HS-27A (cell line): ENCODE results near the gene SYNGR2.
"Not testable (repeated sequence)": the region's sequence is repeated elsewhere in the genome, so short reads cannot be mapped to it uniquely, and the experiment has no call there.

Experiments used
- DNase-seq: peaks from one replicate; pipeline ENCODE4 v3.0.0-alpha.2; 2012; ENCODE audit warnings: low read depth, missing footprints

Gene SYNGR2

DNA sequence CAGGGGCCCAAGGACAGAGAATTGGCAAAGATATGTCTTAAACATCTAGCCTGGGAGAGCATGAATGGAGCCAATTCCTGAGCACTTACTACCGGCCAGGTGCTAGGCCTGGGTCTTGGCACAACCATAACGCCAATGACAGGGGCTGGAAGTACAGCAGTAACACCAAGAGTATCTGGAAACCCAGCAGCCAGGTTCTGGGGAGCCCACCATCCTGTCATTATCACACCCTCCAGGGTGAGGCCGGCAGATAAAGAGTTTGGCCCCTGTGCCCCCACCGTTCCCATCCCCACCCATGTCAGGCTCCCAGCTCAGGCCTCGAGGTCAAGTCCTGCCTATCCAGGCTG, 38.3 kb upstream of the SYNGR2 start:
- DNase-seq = no peak

DNA sequence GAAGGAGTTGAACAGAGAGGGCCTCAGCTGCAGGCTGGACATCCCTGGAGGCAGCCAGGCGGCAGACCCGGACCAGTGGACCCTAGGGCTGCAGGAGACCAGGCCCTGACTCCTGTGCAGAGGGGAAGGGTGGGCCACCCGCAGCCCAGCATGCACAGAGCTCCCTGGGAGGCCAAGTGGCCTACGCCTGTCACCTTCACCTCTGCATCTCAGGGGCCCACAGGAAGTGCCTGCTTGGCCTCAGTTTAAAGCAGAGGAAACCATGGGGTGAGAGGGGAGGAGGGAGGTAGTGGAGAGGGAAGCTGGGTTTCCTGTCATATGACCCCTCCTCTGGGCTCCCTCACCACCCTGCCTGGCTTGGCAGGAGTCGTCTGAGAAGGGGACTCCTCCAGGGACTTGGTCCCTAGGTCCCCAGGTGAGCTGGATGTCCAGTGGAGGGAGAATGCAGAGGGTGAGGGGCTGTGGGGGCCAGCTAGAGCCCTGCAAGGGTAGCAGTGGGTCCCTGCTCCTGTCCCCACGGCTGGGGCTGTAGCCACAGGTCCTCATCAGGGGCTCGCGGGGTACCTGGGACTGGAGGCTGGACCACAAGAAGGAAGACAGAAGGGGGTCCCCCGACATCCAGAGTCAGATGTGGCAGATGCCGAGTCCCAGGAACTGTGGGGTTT, 37.8 kb upstream of the SYNGR2 start, which contains the start of gene TMC8:
Gene TMC8 (plus strand): TSS at position 335 of the 665 bp plus-strand sequence. CDS start 818 bp downstream, outside the sequence.
- DNase-seq = no peak

DNA sequence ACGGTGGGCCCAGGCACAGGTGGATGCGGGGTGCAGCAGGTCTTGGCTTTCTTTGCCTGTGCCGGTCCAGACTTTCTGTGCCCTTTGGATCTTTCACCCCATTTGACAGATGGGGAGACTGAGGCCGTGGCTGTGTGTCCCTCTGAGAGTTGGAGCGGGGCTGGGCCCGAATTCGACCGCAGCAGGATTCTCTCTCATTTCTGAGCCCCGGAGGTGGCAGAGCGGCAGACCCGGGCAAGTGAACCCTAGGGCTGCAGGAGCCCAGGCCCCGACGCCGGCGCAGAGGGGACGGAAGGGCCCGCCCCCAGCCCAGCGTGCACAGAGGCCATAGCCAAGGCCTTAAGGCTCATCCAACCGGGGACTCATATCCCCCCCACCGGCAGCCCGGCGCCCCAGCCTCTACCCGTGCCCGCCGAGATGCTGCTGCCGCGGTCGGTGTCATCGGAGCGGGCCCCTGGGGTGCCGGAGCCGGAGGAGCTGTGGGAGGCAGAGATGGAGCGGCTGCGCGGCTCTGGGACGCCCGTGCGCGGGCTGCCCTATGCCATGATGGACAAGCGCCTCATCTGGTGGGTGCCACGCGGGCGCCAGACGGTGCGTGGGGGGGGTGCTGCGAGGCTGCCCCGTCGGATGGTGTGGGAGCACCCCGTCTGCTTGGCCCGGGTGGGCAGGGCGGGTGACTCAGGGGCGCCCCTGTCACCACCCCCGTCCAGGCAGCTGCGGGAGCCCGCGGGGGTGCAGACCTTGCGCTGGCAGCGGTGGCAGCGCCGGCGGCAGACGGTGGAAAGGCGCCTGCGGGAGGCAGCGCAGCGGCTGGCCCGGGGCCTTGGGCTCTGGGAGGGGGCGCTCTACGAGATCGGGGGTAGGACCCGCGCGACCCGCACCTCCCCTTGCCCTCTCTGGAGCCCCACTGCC, 37.0 kb upstream of the SYNGR2 start:
- DNase-seq = no peak

DNA sequence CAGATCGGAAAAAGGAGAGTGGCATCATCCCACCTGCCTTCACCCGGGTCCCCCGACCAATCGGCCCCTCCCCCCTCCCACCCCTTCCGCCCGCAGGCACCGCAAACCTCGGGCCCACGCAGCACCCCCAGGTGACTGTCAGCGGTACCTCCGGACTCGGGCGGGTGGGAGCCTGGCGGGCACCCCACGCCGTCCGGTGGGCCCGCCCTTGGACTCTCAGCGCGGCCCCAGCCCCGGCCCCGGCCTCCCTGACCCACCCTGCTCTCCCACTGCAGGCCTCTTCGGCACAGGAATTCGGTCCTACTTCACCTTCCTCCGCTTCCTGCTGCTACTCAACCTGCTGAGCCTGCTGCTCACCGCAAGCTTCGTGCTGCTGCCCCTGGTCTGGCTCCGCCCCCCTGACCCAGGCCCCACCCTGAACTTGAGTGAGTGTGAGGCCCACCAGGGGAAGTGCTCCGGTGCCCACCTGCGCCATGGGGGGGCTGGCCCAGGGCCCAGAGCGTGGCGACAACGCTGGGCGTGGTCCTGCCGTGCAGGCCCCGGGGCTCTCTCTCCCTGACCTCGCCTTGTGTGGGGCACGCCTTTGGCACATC, 36.2 kb upstream of the SYNGR2 start:
- no peak for DNase-seq

DNA sequence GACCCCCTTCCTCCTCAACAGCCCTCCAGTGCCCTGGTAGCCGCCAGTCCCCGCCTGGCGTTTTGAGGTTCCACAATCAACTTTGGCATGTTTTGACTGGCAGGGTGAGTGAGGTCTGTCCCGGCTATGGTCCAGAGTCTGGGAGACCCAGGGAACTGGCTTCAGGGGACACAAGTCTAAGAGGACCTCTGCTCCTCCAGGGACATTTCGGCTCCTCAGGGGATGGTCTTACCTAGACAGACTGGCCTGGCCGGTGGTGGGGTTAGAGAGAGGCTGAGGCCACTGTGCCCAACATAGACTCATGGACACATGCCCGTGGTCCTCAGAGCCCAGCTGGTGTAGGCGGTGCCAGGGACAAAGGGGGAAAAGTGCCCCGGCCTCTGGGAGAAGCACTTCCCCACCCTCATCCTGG, 35.6 kb upstream of the SYNGR2 start:
- DNase-seq = no peak

DNA sequence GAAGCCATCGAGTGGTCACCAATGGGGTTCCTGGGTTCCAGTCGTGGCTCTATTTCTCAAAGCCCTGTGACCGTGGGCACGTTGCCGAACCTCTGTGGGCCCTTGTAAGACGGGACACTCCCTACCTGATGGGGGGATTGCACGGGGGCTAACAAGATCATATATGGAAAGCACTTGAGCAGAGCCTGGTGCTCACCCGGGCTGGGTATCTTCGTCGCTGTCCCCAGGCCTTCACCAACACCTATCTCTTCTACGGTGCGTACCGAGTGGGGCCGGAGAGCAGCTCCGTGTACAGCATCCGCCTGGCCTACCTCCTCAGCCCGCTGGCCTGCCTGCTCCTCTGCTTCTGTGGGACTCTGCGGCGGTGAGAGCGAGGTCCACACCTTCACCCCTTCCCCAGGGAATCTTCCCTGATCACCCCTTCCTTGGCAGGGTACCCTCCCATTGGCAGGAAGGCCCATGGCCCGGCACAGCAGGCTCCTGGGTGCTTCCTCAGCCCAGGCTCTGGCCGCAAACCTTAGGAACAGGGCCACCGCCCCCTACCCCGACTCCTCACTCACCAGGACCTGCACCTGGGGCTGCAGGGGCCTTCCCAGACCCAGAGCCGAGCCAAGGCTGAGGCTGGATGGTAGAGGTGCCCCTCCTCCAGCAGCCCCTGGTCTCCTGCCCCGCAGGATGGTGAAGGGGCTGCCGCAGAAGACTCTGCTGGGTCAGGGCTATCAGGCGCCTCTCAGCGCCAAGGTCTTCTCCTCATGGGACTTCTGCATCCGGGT, 35.0 kb upstream of the SYNGR2 start:
- no peak for DNase-seq

DNA sequence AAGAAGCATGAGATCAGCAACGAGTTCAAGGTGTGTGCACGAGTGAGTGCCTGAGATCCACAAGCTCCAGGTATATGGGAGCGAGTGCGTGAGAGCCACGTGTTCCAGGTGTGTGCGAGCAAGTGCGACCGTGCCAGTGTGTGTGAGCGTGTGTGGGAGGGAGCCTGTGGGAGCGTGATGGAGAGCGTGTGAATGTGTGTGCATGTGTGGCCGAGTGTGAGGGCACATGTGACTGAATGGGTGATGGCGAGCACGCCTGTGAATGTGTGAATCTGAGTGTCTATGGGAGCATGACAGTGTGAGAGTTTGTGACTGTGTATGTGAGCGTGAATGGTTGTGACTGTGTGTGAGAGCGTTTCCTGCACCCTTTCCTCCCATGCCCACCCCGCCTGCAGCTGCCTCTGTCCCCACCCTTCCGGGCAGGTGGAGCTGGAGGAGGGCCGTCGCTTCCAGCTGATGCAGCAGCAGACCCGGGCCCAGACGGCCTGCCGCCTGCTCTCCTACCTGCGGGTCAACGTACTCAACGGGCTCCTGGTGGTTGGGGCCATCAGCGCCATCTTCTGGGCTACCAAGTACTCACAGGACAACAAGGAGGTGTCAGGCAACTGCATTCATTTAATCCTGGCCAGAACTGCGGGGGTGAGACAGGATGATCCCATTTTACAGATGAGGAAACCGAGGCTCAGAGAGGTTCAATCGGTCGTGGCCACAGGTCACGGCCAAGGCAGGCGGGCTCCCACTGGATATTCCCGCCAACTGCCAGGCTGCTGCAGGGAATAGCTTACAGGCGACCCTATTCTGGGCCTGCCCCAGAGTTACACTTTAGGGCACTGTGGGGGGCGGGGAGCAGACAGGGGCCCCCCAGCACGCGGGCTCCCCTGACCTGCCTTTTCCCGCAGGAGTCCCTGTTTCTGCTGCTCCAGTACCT, 34.1 kb upstream of the SYNGR2 start:
- DNase-seq = no peak

DNA sequence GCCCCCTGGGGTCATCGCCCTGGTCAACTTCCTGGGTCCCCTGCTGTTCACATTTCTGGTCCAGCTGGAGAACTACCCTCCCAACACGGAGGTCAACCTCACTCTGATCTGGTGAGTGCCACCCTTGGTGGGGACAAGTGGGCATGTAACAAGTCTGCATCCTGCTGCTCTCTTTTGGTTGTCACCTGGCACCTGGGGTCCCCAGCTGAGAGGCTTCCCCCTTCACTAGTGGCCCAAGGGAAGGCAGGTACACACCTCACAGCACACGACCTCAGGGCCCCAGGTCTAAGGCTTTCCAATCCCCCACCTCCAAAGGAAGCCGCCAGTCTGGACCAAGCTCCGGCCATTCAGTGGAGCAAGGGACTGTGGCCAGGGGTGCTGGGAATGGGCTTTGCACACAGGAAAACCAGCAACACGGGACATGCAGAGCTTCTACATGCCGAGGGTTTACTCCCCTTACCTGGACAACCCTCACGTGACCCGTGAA, 33.4 kb upstream of the SYNGR2 start:
- no peak for DNase-seq

DNA sequence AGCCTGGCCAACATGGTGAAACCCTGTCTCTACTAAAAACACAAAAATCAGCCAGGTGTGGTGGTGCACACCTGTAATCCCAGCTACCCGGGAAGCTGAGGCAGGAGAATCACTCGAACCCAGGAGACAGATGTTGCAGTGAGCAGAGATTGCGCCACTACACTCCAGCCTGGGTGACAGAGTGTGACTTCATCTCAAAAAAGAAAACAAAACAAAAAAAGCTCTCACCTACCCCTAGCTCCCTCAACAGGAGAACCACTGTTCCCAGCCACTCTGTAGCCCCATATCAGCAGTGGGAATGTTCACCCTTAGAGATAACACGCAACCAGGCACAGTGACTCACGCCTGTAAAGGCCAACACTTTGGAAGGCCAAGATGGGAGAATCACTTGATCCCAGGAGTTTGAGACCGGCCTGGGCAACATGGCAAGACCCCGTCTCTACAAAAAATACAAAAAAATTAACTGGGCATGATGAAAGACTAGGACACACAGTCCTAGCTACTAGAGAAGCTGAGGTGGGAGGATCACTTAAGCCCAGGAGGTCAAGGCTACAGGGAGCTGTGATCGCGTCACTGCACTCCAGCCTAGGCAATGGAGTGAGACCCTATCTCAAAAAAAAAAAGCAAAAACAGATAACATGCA, 32.4 kb upstream of the SYNGR2 start:
- no peak for DNase-seq

DNA sequence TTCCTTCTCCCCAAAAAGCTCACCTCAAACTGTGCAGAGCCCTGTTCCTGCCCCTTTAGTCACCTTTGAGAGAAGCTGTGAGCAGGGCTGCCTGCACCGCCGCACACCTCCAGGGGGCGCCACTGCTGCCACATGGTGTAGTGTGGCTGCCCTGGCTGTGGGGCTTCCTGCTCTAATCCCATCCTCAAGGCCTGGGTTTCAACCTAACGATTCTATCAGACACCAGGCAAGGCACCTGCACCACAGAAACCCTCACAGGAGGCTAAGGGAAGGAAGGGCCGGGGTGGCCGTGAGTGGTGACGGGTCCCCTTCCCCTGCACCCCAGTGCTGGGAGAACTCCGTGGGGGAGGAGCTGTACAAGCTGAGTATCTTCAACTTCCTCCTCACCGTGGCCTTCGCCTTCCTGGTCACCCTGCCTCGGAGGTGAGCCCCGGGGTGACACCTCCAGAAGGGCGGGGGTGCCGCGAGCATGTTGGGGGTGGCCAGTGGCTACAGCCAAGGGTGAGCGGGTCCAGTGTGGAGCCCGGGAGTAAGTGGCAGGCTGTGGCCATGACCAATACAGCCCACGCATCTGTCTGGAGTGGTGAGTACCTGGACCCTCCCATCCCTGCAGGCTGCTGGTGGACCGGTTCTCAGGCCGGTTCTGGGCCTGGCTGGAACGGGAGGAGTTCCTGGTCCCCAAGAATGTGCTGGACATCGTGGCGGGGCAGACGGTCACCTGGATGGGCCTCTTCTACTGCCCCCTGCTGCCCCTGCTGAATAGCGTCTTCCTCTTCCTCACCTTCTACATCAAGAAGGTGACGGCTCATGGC, 30.8 kb upstream of the SYNGR2 start:
- DNase-seq = no peak

DNA sequence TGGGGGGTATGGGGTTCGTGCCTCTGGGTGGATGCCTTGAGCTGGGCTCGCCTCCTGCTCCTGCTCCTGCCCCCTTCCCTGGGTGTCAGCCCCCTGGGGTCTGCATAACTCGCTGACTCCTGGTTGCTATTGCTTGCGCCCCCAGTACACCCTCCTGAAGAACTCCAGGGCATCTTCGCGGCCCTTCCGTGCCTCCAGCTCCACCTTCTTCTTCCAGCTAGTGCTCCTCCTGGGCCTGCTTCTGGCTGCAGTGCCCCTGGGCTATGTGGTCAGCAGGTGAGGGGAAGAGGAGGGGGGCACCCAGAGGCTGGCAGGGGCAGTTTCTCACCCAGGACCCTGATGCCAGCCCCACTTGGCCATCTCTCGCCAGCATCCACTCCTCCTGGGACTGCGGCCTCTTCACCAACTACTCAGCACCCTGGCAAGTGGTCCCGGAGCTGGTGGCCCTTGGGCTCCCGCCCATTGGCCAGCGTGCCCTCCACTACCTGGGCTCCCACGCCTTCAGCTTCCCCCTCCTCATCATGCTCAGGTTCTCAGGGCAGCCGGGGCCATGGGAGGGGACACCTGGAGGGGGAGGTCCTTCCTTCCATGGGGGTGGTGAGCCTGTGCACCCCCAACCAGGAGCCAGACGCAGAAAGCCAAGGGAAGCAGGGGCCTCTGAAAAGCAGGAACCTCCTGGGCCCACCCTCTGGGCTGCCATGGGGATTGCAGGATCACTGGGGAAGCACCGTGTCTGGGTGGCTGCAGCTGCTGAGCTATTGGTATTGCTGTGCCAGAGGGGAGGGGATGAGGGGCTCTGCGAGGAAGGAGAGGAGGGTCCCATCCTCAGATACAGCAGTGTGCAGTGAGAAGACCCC, 29.9 kb upstream of the SYNGR2 start:
- no peak for DNase-seq

DNA sequence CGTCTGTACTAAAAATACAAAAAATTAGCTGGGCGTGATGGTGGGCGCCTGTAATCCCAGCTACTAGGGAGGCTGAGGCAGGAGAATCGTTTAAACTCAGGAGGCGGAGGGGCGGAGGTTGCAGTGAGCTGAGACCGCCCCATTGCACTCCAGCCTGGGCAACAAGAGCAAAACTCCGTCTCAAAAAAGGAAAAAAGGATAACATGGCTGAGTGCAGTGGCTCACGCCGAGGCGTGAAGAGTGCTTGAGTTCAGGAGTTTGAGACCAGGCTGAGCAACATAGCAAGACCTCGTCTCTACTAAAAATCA, 28.6 kb upstream of the SYNGR2 start:
- not testable (repeated sequence) for DNase-seq

DNA sequence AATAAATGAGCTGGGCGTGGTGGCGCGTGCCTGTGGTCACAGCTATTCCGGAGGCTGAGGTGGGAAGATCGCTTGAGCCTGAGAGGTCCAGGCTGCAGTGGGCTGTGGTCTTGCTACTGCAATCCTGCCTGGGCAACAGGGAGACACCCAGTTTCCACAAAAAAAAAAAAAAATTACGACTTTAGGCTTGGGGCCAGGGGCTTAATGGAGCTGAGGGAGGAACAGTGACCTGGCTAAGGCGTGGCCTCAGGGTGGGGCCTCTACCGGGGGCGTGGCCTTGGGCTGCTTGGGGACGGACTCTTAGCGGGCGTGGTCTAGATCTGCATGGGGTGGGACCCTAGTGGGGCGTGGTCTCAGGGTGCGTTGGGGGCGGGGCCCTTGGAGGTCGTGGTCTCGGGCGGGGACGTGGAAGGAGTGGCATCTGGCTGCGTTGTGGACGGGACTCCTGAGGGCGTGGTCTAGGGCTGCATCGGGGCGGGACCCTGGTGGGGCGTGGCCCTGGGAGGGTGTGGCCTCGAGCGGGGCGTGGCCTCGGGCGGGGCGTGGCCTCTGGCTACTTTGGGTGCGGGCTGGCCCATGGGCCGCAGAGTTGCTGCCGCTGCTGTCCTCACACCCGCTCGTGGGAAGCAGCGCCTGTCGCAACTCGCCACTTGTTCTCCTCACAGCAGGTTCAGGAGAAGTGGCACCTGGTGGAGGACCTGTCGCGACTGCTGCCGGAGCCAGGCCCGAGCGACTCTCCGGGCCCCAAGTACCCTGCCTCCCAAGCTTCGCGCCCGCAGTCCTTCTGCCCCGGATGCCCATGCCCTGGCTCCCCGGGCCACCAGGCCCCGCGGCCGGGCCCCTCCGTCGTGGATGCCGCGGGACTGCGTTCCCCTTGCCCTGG, 28.0 kb upstream of the SYNGR2 start:
- no peak for DNase-seq

DNA sequence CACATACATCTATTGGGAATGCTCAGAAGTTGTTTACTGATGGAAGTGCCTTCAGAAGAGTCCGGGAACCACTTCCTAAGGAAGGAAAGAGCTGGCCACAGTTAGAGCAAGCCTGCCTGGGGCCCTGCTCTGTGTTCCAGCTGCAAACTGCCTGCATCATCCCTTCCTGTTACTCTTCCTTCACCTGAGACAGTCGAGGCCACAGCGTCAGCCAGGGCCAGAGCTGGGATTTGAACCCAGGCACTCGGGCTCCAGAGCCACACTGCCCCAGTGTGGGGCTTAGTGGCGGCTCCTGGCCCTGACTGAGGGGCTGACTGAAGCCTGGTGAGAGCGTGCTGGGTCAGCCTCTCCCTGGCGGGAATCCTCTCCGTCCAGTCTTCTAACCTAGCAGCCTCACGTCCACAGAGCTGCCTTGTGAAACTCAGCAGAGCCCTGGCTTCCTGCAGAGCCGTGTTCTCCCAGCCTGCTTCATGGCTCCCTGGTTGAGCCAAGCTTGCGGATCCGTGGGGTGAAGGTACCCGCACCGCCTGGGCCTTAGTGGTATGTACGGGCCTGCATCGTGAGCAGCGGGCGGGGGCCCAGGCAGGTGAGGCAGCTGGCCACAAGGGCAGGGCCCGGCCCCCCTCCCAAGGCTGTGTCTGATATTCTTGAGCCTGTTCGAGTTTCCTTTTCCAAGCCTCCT, 26.8 kb upstream of the SYNGR2 start:
- DNase-seq = no peak

DNA sequence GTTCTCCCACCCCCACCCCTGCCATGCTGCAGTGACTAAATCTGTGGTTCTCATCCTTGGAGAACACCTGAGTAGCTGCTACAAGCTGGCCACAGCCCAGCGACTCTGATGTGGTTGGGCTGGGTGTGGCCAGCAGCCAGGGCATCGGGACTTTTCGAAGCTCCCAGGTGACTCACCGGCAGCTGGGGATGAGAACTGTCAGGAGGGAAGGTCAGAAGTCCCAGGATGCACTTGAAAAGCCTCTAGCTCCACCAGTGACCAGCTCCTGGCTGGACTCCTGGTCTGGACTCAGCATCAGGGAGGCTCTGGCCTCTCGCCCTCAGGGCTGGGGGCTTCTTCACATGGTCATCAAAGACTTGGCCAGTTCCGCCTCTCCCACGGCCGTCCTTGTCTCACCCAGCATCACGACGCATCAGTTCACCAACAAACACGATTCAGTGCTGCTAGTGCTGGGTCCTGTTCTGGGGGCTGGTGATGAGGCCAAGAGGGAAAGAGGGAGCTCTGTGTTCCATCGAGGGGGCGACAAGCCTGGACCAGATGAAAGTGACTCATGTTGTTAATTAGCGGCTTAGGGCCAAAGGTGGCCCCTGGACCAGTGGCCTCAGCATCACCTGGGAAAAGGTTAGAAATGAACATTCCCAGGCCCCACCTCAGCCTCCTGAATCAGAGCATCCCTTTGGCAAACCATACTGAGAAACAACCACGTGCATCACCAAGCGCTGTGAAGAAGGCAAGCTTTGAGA, 26.1 kb upstream of the SYNGR2 start:
- no peak for DNase-seq
